GM21447 (cell line): ENCODE results near the gene PRICKLE2.

Experiments
- ATAC-seq: cut with Tn5 transposase; IDR thresholded peaks from one replicate; pipeline ENCODE4 v1.9.1; 2021; ENCODE audit not compliant: unreplicated experiment

PRICKLE2 gene

DNA sequence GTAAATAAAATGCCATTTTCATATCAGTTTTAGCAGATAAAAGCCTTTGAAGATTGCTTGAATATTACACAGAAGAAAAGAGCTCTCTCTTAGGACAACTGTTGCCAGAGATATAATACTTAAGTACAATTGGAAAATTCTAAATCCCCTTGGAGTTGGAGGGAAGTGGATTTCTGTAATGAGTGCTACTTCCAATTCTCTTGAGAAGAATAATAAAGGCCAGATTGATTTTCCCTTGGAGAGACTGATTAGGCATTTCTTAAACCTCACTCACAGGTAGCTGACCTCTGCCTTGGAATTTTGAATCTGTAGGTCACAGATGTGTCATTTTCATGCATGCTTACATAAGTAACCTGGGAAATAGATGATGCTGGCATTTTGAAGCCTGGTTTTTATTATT lies 172.1 kb downstream of the PRICKLE2 start:
- no peak for ATAC-seq

DNA sequence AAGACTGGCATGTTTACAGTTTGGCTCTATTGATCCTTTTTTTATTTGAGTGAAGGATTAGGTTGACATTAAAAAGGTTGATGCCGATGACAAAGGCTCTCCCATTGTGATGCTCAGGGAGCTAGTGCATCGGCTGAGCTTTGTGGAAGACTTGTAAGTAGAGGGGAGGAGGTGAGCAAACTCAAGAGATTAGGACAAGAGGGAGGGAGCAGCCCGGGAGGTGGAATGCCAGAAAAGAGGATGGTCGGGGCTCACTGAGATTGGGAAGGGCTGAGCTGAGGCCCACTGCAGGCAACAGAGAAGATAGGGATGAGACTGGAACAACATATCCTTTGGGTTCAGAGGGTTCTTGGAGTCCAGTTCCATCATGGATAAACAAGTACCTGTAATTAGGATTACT lies 175.4 kb downstream of the PRICKLE2 start:
- ATAC-seq = no peak

DNA sequence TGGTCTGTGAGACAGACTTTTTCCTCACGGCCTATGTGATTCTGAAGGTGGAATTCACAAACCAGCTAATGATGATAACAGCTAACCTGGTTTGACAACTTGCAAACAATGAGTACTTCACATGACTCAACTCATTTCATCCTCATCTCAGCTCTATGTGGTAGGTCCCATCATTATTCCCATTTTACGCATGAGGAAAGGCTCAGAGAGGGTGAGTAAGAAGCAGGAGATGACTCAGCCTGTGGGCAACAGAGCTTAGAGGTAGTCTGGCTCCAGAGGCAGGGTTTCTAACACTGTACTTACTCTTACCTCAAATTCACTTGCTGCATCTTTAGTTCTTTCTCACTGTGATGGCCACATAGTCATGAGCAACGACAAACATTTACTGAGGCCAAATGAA lies 176.1 kb downstream of the PRICKLE2 start:
- ATAC-seq = no peak

DNA sequence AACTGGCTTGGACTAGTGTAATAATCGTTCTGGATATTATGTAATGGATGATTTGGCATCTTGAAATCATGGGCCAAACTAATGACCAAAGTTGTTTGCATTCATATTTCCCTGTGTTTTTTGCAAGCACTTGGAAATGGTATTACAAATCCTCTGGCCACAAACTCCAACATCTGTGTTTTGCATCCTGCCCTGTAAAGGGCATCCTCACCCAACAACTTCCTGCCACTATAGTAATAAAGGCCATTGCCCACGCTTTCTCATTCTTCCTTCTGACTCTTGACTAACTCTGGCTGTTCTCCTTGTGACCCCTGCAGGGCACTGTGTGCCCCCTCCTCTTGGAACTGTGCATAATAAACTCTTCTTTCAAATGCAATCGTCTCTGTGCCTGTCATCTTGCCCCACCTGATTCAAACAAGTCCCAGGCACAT lies 176.6 kb downstream of the PRICKLE2 start:
- ATAC-seq = no peak

DNA sequence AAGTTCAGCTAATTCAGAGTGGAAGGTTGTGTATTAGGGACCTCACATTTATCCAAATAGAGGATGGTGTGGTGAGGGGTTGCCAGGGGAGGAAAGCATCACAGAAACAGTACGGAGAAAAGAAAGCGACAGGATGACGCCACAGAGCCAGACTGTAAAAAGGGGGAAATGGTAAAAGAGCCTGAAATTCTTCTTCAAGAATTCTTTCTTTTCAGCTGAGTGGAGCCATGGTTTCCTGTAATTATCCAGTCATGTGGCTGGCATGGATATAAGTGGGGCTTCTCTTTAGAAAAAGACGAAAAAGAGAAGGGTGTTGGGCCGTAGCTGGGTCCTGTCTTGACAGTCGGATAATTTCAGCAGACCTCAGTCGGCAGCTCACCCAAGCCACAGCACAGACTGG lies 177.5 kb downstream of the PRICKLE2 start:
- no peak for ATAC-seq

DNA sequence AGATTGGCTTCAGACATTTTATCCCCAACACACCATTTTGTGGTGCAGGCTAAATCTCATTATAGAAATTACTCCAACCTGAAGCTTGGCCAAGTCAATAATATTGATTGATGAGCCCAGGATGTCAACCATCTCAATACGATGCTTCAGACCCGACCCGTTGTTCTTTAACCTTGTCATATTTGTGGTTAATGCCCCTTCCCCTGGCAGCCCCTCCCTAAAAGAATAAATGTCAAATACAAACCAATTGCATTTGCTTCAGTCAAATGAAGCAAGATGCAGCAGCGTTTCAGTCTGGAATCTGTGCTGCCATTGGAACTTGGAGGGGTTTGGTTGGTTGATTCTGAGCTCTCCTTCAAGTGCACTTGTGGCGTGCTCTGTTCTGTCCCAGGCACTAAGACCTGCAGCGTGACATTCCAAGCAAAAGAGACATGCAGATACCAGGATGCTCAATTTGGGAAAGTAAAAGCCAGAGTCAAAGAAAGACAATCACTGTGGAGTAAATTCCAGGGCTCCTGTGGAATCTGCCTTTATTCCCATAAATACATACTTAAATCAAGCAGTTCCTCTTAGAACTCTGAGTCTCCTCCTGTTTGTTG lies 178.2 kb downstream of the PRICKLE2 start:
- ATAC-seq = no peak

DNA sequence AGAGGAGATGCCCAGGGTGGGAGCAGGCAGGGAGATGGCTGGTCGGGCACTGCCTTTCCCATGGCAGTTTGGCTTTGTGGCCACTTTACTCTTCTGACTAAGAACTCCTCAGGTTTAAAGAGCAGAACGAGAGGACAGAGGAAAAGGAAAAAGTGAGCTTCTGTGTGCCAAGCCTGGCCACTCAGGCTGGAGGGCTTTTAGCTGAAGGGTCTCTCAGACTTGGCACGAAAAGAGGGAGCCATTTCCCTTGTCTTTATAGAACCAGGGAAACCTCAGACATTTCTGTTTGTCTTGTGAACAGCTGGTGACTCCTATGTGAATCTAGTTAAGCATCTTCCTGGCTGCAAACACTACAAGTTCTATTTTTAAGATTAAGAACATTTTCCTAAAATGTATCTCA lies 178.7 kb downstream of the PRICKLE2 start:
- ATAC-seq = no peak

DNA sequence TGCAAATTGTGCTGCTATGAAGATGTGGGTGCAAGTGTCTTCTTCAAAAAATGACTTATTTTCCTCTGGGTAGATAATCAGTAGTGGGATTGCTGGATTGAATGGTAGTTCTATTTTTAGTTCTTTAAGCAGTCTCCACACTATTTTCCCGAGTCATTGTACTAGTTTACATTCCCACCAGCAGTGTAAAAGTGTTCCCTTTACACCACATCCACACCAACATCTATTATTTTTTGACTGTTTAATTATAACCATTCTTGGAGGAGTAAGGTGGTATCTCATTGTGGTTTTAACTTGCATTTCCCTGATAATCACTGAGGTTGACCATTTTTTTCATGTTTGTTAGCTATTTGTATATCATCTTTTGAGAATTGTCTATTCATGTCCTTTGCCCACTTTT lies 182.3 kb downstream of the PRICKLE2 start:
- ATAC-seq = no peak
